ENCODE measurements around the gene PPP6R1. TPM values are rescaled to one million over a fixed set of nuclear protein-coding genes. Genes with fewer than 3 reads are reported as not detected.

The PPP6R1 gene
- total and polyA plus RNA-seq, 2 of the 13 experiments (the other 11 are each of a cell fraction or from before 2014, with no cell fraction given), result 25.8 to 54.0 TPM

DNA sequence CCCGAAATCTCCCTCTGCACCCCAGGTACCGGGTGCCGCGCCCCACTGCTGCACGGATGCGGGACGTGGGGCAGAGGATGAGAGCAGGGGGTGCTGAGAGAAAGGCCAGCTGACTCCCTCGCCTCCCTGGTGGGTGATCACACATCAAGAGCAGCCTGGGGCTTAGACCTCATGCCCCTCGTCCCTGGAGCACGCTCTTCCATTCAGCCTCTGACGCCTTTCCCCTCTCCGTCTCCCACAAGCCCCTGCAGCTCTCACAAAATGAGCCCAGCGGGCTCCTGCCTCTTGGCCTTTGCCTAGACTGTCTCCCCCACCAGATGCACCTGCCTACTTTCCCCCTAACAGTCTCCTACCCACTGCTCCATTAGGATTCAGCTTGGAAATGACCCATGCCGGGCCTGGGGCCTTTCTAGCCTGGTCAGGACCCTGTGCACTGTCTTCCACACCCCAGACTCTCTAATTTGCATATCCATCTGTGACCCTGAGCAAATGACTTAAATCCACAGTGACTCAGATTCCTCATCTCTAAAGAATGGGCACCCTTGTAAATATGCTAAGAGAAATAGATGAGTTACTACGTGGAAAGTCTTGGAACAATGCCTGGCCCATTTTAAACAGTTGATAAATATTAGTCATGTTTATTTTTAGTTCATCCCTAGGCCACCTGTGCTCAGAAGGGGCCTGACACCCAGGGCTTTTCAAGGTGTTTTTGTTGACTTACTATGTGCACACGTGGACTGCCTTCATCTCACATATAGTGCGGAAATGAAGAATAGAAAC is 48.9 kb downstream of the PPP6R1 start (continued):
- TF ChIP-seq, protein P1, sequence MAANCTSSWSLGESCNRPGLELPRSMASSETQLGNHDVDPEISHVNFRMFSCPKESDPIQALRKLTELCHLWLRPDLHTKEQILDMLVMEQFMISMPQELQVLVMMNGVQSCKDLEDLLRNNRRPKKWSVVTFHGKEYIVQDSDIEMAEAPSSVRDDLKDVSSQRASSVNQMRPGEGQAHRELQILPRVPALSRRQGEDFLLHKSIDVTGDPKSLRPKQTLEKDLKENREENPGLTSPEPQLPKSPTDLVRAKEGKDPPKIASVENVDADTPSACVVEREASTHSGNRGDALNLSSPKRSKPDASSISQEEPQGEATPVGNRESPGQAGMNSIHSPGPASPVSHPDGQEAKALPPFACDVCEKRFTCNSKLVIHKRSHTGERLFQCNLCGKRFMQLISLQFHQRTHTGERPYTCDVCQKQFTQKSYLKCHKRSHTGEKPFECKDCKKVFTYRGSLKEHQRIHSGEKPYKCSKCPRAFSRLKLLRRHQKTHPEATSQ (CRISPR knock-in tag; IDR thresholded peaks at IDR 0.05; ENCODE audit: borderline replicate concordance), result no peak
- TF ChIP-seq ZNF549 (CRISPR knock-in tag; IDR thresholded peaks at IDR 0.05) (no peak), SP4 (CRISPR knock-in tag; IDR thresholded peaks at IDR 0.05) (0 out of 2 replicates have a peak, but pooled peaks have one; percentile 56), DR1 (CRISPR knock-in tag; IDR thresholded peaks at IDR 0.05) (no peak), SAP130 (CRISPR knock-in tag; IDR thresholded peaks at IDR 0.05; ENCODE audit: low read depth) (peak; percentile 88), KLF13 (CRISPR knock-in tag; IDR thresholded peaks at IDR 0.05) (no peak), ZNF33B (CRISPR knock-in tag; IDR thresholded peaks at IDR 0.05) (no peak), NCOA5 (CRISPR knock-in tag; IDR thresholded peaks at IDR 0.05) (no peak), ZNF775 (CRISPR knock-in tag; IDR thresholded peaks at IDR 0.05; ENCODE audit: borderline replicate concordance) (no peak), ZNF296 (CRISPR knock-in tag; conservative IDR thresholded peaks at IDR 0.05) (no peak), ZNF264 (CRISPR knock-in tag; IDR thresholded peaks at IDR 0.05) (0 out of 2 replicates have a peak, but pooled peaks have one; percentile 47)
- TF ChIP-seq, protein P2, sequence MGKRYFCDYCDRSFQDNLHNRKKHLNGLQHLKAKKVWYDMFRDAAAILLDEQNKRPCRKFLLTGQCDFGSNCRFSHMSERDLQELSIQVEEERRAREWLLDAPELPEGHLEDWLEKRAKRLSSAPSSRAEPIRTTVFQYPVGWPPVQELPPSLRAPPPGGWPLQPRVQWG (CRISPR knock-in tag; IDR thresholded peaks at IDR 0.05; ENCODE audit: borderline replicate concordance, low read depth), result no peak
- TF ChIP-seq, protein P3, sequence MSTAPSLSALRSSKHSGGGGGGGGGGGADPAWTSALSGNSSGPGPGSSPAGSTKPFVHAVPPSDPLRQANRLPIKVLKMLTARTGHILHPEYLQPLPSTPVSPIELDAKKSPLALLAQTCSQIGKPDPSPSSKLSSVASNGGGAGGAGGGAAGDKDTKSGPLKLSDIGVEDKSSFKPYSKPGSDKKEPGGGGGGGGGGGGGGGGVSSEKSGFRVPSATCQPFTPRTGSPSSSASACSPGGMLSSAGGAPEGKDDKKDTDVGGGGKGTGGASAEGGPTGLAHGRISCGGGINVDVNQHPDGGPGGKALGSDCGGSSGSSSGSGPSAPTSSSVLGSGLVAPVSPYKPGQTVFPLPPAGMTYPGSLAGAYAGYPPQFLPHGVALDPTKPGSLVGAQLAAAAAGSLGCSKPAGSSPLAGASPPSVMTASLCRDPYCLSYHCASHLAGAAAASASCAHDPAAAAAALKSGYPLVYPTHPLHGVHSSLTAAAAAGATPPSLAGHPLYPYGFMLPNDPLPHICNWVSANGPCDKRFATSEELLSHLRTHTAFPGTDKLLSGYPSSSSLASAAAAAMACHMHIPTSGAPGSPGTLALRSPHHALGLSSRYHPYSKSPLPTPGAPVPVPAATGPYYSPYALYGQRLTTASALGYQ (CRISPR knock-in tag; IDR thresholded peaks at IDR 0.05), result peak; percentile 33; the same call in 1 of the 2 replicates
- TF ChIP-seq, protein P4, sequence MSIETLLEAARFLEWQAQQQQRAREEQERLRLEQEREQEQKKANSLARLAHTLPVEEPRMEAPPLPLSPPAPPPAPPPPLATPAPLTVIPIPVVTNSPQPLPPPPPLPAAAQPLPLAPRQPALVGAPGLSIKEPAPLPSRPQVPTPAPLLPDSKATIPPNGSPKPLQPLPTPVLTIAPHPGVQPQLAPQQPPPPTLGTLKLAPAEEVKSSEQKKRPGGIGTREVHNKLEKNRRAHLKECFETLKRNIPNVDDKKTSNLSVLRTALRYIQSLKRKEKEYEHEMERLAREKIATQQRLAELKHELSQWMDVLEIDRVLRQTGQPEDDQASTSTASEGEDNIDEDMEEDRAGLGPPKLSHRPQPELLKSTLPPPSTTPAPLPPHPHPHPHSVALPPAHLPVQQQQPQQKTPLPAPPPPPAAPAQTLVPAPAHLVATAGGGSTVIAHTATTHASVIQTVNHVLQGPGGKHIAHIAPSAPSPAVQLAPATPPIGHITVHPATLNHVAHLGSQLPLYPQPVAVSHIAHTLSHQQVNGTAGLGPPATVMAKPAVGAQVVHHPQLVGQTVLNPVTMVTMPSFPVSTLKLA (IDR thresholded peaks at IDR 0.05), result peak; percentile 77
- TF ChIP-seq, protein P5, sequence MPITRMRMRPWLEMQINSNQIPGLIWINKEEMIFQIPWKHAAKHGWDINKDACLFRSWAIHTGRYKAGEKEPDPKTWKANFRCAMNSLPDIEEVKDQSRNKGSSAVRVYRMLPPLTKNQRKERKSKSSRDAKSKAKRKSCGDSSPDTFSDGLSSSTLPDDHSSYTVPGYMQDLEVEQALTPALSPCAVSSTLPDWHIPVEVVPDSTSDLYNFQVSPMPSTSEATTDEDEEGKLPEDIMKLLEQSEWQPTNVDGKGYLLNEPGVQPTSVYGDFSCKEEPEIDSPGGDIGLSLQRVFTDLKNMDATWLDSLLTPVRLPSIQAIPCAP (CRISPR knock-in tag; IDR thresholded peaks at IDR 0.05; ENCODE audit: low read depth), result 0 out of 2 replicates have a peak, but pooled peaks have one; percentile 33
- TF ChIP-seq, protein P6, sequence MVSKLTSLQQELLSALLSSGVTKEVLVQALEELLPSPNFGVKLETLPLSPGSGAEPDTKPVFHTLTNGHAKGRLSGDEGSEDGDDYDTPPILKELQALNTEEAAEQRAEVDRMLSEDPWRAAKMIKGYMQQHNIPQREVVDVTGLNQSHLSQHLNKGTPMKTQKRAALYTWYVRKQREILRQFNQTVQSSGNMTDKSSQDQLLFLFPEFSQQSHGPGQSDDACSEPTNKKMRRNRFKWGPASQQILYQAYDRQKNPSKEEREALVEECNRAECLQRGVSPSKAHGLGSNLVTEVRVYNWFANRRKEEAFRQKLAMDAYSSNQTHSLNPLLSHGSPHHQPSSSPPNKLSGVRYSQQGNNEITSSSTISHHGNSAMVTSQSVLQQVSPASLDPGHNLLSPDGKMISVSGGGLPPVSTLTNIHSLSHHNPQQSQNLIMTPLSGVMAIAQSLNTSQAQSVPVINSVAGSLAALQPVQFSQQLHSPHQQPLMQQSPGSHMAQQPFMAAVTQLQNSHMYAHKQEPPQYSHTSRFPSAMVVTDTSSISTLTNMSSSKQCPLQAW (CRISPR knock-in tag; IDR thresholded peaks at IDR 0.05), result no peak
- TF ChIP-seq, protein P7, sequence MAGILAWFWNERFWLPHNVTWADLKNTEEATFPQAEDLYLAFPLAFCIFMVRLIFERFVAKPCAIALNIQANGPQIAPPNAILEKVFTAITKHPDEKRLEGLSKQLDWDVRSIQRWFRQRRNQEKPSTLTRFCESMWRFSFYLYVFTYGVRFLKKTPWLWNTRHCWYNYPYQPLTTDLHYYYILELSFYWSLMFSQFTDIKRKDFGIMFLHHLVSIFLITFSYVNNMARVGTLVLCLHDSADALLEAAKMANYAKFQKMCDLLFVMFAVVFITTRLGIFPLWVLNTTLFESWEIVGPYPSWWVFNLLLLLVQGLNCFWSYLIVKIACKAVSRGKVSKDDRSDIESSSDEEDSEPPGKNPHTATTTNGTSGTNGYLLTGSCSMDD (CRISPR knock-in tag; IDR thresholded peaks at IDR 0.05), result 0 out of 2 replicates have a peak, but pooled peaks have one; percentile 25
- TF ChIP-seq, protein P8, sequence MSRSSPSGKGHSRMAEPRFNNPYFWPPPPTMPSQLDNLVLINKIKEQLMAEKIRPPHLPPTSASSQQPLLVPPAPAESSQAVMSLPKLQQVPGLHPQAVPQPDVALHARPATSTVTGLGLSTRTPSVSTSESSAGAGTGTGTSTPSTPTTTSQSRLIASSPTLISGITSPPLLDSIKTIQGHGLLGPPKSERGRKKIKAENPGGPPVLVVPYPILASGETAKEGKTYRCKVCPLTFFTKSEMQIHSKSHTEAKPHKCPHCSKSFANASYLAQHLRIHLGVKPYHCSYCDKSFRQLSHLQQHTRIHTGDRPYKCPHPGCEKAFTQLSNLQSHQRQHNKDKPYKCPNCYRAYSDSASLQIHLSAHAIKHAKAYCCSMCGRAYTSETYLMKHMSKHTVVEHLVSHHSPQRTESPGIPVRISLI (CRISPR knock-in tag; IDR thresholded peaks at IDR 0.05; ENCODE audit: borderline replicate concordance), result no peak
